Measurements from ENCODE around the gene IL21R. TPM values are rescaled to one million over a fixed set of nuclear protein-coding genes. Genes with fewer than 3 reads are reported as not detected.

IL21R gene
- total RNA-seq, 1 donor from 2014 or later = 0.40 TPM

DNA sequence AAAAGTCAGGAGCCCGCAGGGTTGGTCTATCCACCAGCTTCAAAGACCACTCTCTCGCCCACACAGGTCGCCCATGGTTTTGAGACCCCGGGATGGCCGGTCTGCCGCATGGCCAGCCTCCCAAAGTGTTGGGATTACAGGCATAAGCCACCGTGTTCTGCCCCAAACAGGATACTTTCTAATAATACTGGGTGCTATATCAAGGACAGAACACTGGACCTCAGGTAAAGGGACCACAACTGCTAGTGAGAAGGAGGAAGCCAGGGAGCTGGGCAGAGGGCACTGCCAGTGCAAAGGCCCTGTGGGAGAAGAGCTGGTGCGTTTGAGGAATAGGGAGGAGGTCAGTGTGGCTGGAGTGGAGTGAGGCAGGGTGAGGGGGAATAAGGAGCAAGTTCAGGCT, 34.1 kb downstream of the IL21R start:
- no peak overlapping the region for H3K27ac Mint-ChIP-seq (ENCODE audit: unreplicated experiment)
- peak; percentile 75 for DNase-seq (ENCODE audit: extremely low spot score, unreplicated experiment)
- no peaks in the 10 kb centered on the region for H3K36me3 Mint-ChIP-seq (ENCODE audit: unreplicated experiment)
- H3K4me1 Mint-ChIP-seq (ENCODE audit: unreplicated experiment) = no peaks in the 10 kb centered on the region
- H3K9me3 Mint-ChIP-seq (ENCODE audit: unreplicated experiment) = no peaks in the 10 kb centered on the region
- H3K4me3 Mint-ChIP-seq (ENCODE audit: unreplicated experiment) = no peak overlapping the region
- no peaks in the 10 kb centered on the region for H3K27me3 Mint-ChIP-seq (ENCODE audit: unreplicated experiment)
- TF ChIP-seq, protein P1, sequence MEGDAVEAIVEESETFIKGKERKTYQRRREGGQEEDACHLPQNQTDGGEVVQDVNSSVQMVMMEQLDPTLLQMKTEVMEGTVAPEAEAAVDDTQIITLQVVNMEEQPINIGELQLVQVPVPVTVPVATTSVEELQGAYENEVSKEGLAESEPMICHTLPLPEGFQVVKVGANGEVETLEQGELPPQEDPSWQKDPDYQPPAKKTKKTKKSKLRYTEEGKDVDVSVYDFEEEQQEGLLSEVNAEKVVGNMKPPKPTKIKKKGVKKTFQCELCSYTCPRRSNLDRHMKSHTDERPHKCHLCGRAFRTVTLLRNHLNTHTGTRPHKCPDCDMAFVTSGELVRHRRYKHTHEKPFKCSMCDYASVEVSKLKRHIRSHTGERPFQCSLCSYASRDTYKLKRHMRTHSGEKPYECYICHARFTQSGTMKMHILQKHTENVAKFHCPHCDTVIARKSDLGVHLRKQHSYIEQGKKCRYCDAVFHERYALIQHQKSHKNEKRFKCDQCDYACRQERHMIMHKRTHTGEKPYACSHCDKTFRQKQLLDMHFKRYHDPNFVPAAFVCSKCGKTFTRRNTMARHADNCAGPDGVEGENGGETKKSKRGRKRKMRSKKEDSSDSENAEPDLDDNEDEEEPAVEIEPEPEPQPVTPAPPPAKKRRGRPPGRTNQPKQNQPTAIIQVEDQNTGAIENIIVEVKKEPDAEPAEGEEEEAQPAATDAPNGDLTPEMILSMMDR (IDR thresholded peaks at IDR 0.05) = no peak

DNA sequence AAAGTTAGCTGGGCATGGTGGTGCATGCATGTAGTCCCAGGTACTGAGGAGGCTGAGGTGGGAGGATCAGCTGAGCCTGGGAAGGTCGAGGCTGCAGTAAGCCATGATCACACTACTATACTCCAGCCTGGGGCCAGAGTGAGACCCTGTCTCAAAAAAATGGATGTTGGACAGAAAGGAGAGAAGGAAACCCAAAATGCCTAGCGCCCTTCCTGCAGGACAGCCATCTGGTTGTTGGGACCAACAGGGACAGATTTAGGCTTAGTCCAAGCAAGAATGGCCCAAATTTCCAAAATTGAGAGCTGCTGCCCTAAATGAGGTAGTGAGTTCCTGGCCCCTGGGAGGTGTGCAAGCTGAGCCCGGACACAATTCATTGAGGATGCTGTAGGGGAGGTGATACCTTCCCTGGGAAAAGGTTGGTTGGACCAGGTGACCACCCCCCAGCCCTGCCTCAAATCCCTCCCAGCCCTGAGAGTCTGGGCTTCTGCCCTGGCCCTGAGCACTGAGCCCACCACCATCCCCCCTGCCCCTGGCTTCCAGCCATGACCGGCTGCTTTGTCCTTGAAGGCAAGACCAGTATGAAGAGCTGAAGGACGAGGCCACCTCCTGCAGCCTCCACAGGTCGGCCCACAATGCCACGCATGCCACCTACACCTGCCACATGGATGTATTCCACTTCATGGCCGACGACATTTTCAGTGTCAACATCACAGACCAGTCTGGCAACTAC, 35.1 kb downstream of the IL21R start:
- H3K9me3 Mint-ChIP-seq (ENCODE audit: unreplicated experiment) = no peaks in the 10 kb centered on the region
- no peaks in the 10 kb centered on the region for H3K4me1 Mint-ChIP-seq (ENCODE audit: unreplicated experiment)
- no peak overlapping the region for H3K27ac Mint-ChIP-seq (ENCODE audit: unreplicated experiment)
- peak; percentile 79 for DNase-seq (ENCODE audit: extremely low spot score, unreplicated experiment)
- no peak overlapping the region for H3K4me3 Mint-ChIP-seq (ENCODE audit: unreplicated experiment)
- H3K27me3 Mint-ChIP-seq (ENCODE audit: unreplicated experiment) = no peaks in the 10 kb centered on the region
- no peaks in the 10 kb centered on the region for H3K36me3 Mint-ChIP-seq (ENCODE audit: unreplicated experiment)
- TF ChIP-seq, protein P1 (IDR thresholded peaks at IDR 0.05) = no peak

DNA sequence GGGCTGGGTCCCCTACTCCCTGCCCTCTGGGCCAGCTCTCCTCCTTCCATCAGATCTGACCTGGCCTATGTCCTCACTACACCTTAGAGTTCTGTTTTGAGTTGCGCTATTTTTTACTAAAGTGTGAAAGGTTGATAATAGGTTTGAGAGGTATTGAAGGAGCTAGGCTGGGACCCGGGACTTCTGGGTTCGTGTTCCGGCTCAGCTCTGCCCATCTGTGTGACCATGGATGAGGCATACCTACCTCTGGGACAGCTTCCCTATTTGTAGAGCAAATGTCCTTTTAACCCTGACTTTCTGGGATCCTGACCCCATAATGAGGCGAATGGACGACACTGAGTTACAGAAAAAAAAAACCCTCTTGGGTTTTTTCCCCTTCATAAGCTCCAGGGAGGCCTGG, 36.0 kb downstream of the IL21R start:
- Mint-ChIP-seq H3K27ac (ENCODE audit: unreplicated experiment) (no peak overlapping the region), H3K36me3 (ENCODE audit: unreplicated experiment) (no peaks in the 10 kb centered on the region), H3K4me3 (ENCODE audit: unreplicated experiment) (no peak overlapping the region), H3K9me3 (ENCODE audit: unreplicated experiment) (no peaks in the 10 kb centered on the region), H3K27me3 (ENCODE audit: unreplicated experiment) (no peaks in the 10 kb centered on the region), H3K4me1 (ENCODE audit: unreplicated experiment) (no peaks in the 10 kb centered on the region)
- TF ChIP-seq, protein P1 (IDR thresholded peaks at IDR 0.05) = no peak
- DNase-seq (ENCODE audit: extremely low spot score, unreplicated experiment) = no peak

DNA sequence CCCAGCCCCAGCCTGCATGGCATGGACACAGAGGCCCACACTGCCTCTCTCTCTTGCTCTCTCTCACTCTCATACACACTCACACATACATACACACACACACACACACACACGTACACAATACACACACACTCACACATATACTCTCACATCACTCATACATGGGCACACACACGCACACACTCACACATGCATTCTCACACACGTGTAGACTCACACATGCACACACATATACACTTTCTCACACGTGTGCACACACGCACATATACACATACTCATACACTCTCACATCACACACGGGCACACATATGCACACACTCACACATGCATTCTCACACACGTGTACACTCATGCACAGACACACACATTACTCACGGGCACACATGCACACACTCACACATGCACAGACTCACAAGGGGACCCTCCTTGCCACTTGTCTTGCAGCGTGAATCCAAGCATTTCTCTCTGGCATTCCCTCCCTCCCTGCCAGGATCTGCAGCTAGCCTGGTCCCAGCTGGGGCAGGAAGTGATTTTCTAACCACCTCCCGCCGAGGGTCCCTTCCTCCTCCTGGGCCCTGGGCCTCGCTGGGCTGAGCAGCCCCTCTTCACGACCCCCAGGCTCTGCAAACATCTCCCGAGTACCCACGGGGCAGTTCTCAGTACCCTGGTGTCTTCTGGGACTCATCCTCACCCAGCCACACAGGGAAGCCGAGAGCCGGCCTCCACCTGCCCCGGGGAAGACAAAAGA, 37.5 kb downstream of the IL21R start:
- Mint-ChIP-seq H3K27ac (ENCODE audit: unreplicated experiment) (no peak overlapping the region), H3K9me3 (ENCODE audit: unreplicated experiment) (no peaks in the 10 kb centered on the region), H3K27me3 (ENCODE audit: unreplicated experiment) (no peaks in the 10 kb centered on the region), H3K4me3 (ENCODE audit: unreplicated experiment) (no peak overlapping the region), H3K36me3 (ENCODE audit: unreplicated experiment) (no peaks in the 10 kb centered on the region), H3K4me1 (ENCODE audit: unreplicated experiment) (no peaks in the 10 kb centered on the region)
- TF ChIP-seq, protein P1 (IDR thresholded peaks at IDR 0.05) = no peak
- DNase-seq (ENCODE audit: extremely low spot score, unreplicated experiment) = no peak

DNA sequence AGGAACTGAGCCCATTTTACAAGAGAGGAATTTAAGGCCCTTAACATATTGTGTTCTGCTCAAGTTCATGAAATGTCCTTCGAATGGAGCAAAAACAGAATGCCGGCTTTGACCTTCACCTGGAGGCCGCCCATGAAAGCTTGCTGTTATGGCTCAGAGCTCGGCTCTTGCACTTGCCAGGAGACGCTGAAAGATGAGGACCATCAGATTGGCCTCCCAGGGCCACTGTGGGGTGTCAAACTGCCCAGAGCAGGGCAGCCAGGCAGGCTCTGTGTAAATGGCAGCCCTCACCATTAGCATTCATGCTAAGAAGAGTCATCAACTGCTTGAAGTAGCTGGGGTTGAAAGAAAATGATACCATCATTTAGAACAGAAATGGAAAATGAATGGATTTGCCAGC, 39.3 kb downstream of the IL21R start:
- TF ChIP-seq, protein P1 (IDR thresholded peaks at IDR 0.05) = no peak
- DNase-seq (ENCODE audit: extremely low spot score, unreplicated experiment) = no peak
- Mint-ChIP-seq H3K36me3 (ENCODE audit: unreplicated experiment) (no peaks in the 10 kb centered on the region), H3K9me3 (ENCODE audit: unreplicated experiment) (no peaks in the 10 kb centered on the region), H3K27ac (ENCODE audit: unreplicated experiment) (no peak overlapping the region), H3K4me3 (ENCODE audit: unreplicated experiment) (no peak overlapping the region), H3K27me3 (ENCODE audit: unreplicated experiment) (no peaks in the 10 kb centered on the region), H3K4me1 (ENCODE audit: unreplicated experiment) (no peaks in the 10 kb centered on the region)
